SU-DHL-6 (cell line): ENCODE data around the gene SEMA4D.

Experiments used
- CTCF ChIP-seq: fragments of 200-600 bp; sonication (generic); IDR thresholded peaks from one replicate; pipeline ENCODE4 v1.5.1; 2017; ENCODE audit warnings: antibody characterized with exemption, mild to moderate bottlenecking, low read length, moderate library complexity; ENCODE audit not compliant: insufficient read depth, poor library complexity, severe bottlenecking
- EZH2phosphoT487 ChIP-seq: fragments of 200-600 bp; sonication (generic), shearing (Covaris generic); conservative IDR thresholded peaks from 2 replicates; pipeline ENCODE4 v1.6.1; 2018; ENCODE audit warnings: mild to moderate bottlenecking, antibody characterized with exemption, low read length, moderate library complexity, mixed read lengths

- TF ChIP-seq CTCF (no peak), EZH2phosphoT487 (no peak)
Observed at GRCh38 chr9:89486681-89487080, 11.2 kb downstream of the SEMA4D start.
